CD4-positive, alpha-beta T cell treated with Interleukin-21 for 1 hour (primary cell): Measurements from ENCODE around the gene SOAT1.
"Not testable (repeated sequence)": the region's sequence is repeated elsewhere in the genome, so short reads cannot be mapped to it uniquely, and the experiment has no call there.

ENCODE experiments used
- DNase-seq: peaks from one replicate; pipeline ENCODE4 v3.0.0-alpha.2; 2020

SOAT1 gene

GRCh38 chr1:179310291-179310690, 16.7 kb downstream of the SOAT1 start:
- DNase-seq = no peak

- DNase-seq = no peak
Observed at GRCh38 chr1:179310721-179311120, 17.1 kb downstream of the SOAT1 start.

GRCh38 chr1:179311149-179311700, 17.6 kb downstream of the SOAT1 start:
- no peak for DNase-seq

- DNase-seq = no peak
Observed at GRCh38 chr1:179313004-179313403, 19.4 kb downstream of the SOAT1 start.

GRCh38 chr1:179314928-179315327, 21.3 kb downstream of the SOAT1 start:
- no peak for DNase-seq

GRCh38 chr1:179318491-179318890, 24.9 kb downstream of the SOAT1 start:
- no peak for DNase-seq

- DNase-seq = no peak
Observed at GRCh38 chr1:179321533-179322216, 28.1 kb downstream of the SOAT1 start.

GRCh38 chr1:179322557-179322956, 29.0 kb downstream of the SOAT1 start:
- no peak for DNase-seq

GRCh38 chr1:179323436-179323835, 29.8 kb downstream of the SOAT1 start:
- DNase-seq = no peak

GRCh38 chr1:179325836-179326235, 32.2 kb downstream of the SOAT1 start:
- DNase-seq = no peak

- no peak for DNase-seq
Observed at GRCh38 chr1:179326746-179327145, 33.1 kb downstream of the SOAT1 start.

GRCh38 chr1:179327196-179327595, 33.6 kb downstream of the SOAT1 start:
- no peak for DNase-seq

- DNase-seq = no peak
Observed at GRCh38 chr1:179327679-179328078, 34.1 kb downstream of the SOAT1 start.

- DNase-seq = no peak
Observed at GRCh38 chr1:179329862-179330261, 36.3 kb downstream of the SOAT1 start.

- DNase-seq = no peak
Observed at GRCh38 chr1:179334440-179334839, 40.8 kb downstream of the SOAT1 start.

GRCh38 chr1:179337288-179337687, 43.7 kb downstream of the SOAT1 start:
- DNase-seq = no peak

- DNase-seq = no peak
Observed at GRCh38 chr1:179337942-179338560, 44.5 kb downstream of the SOAT1 start.

- no peak for DNase-seq
Observed at GRCh38 chr1:179340918-179341317, 47.3 kb downstream of the SOAT1 start.

- no peak for DNase-seq
Observed at GRCh38 chr1:179341943-179342547, 48.4 kb downstream of the SOAT1 start.

- DNase-seq = no peak
Observed at GRCh38 chr1:179342740-179343404, 49.3 kb downstream of the SOAT1 start.

- no peak for DNase-seq
Observed at GRCh38 chr1:179351281-179351680, 57.7 kb downstream of the SOAT1 start.

- no peak for DNase-seq
Observed at GRCh38 chr1:179352236-179352635, 58.6 kb downstream of the SOAT1 start.

- no peak for DNase-seq
Observed at GRCh38 chr1:179353546-179353945, 59.9 kb downstream of the SOAT1 start.

- DNase-seq = not testable (repeated sequence)
Observed at GRCh38 chr1:179361631-179362030, 68.0 kb downstream of the SOAT1 start.
